ENCODE results near the gene LRMDA. TPM values are rescaled to one million over a fixed set of nuclear protein-coding genes. Genes with fewer than 3 reads are reported as not detected.
"Not testable (repeated sequence)": the region's sequence is repeated elsewhere in the genome, so short reads cannot be mapped to it uniquely, and the experiment has no call there.

LRMDA gene
- total RNA-seq, 1 experiment from 2014 or later, result not detected

DNA sequence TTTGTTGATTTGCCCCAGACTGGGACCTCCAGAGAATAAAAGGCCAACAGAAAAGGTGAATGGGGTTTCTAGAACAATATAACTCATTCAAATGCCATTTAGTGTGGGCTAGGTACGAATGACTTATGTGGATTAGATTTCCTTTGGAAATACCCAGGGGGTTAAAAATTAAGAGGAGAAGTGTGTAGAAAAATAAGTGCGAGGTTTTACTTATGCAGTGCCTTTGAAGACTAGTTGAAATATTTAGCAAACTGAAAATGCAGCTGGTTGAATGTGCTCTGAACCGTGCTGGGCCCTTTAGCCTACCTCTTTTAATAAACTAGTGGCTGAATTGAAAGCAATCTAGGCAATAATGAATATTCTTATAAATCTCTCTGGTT is 180.6 kb downstream of the LRMDA start:
- DNase-seq (ENCODE audit: low spot score), result no peak
- in situ Hi-C loops (cut with HindIII; ENCODE audit: low sequenced_read_pairs), result no loop called here

DNA sequence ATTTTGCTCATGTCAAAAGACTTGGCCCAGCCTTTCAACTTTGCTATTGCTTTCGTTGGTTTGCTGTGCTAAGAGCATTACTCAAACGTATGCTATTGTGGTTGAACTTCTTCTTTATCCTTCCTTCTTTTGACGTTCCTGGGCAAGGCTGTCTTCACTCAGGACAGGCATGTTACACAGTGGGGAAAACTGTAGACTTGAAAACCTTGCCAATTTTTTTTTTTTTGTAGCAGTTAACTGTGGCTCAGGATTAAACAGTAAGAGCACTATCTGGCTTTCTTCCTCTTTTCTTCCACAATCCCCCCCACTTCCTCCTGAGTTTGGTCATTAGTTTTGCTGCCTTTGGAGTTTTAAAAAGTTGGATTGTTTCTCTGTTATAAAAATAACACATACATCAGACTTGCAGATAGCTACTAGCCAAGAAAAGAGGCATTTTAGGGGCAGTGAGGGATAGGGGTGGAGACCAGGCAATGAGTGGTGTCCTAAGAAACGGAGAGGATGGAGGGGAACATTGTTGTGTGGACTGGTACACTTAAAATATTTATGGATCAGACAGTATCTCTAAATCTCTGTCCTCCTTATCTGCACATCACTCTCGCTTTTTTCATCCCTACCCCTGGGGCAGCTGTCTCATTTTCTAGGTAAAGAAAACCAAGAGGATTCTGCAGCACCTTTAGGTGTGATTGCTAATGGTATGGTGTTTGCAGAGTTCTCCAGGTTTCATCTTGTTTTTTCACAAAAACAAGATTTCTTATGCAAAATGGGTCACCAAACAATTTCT is 181.7 kb downstream of the LRMDA start:
- in situ Hi-C loops (cut with HindIII; ENCODE audit: low sequenced_read_pairs), result no loop called here
- no peak for DNase-seq (ENCODE audit: low spot score)

DNA sequence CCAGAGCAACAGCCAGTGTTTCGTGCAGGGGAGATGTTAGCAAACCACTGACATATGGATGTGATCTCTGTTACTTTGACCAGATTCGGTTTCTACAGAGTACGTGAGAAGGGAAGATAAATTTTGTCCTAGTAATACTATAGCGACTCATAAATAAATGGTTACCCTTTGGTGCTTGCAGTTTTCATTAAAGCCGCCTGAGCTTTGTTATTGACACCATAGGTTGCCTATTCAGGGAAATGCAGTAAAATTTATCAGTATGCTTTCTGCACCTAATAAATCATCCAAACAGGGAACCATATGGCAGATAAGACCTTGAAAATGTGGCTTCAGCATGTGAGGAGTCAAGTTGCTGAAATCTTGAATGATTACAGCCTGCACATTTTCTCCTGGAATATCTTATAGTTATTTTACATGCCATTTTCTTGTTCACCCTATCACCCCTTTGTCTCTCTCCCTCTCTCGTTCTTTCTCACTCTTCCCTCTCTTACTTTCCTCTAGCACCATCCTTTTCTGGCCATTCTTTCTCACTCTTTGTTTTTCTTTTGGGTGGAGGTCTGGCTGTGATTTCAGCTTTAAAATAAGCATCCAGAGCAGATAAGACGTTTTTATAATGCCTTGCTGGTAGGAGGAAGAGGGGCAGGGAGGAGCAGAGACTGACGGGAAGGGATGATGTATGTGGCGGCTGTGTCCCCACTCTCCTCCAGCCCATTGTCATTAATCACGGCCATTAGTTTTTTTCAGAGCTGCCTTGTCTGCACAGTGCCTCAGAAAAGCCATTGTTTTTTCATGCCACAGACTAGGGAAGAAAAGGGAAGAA is 182.5 kb downstream of the LRMDA start:
- in situ Hi-C loops (cut with HindIII; ENCODE audit: low sequenced_read_pairs), result no loop called here
- DNase-seq (ENCODE audit: low spot score), result no peak

DNA sequence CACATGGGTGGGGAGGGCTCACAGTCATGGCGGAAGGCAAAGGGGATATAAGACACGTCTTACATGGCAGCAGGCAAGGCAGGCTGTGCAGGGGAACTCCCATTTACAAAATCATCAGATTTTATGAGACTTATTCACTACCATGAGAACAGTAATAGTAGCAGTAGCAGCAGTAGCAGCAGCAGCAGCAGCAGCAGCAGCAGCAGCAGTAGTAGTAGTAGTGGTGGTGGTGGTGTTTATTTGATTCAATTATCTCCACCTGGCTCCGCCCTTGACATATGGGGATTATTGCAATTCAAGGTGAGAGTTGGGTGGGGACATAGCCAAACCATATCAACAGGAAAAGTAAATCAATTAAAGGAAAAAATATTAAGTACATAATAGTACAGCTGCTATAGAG is 184.7 kb downstream of the LRMDA start:
- DNase-seq (ENCODE audit: low spot score), result no peak
- in situ Hi-C loops (cut with HindIII; ENCODE audit: low sequenced_read_pairs), result no loop called here

DNA sequence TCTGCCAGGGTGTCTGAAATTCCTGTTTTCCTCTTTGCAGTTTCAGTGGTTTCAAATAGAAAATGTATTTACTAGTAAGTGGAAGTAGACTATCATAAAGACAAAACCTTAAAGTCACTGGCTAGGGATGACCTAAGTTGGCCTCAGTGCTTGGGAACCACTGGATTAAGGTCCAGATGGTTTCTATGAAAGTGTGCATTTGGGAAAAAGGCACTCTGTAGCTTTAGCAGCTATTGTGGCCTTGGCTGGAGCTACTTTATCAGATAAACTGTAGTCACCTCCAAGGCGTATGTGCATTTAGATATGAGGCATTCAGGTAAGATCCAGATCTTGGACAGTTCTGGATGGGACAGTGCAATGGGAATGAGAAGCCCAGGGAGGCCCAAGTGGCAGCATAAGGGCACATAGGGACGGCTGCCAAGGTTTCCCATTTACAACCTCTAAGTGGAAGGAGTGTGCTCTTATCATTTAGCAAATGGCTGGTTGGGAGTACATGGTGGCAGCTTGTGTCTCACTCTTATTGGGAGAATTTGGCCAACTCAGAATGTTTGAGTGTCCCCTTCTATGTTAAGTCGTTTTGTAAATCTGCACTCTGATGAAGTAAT is 185.6 kb downstream of the LRMDA start:
- no peak for DNase-seq (ENCODE audit: low spot score)
- in situ Hi-C loops (cut with HindIII; ENCODE audit: low sequenced_read_pairs), result no loop called here

DNA sequence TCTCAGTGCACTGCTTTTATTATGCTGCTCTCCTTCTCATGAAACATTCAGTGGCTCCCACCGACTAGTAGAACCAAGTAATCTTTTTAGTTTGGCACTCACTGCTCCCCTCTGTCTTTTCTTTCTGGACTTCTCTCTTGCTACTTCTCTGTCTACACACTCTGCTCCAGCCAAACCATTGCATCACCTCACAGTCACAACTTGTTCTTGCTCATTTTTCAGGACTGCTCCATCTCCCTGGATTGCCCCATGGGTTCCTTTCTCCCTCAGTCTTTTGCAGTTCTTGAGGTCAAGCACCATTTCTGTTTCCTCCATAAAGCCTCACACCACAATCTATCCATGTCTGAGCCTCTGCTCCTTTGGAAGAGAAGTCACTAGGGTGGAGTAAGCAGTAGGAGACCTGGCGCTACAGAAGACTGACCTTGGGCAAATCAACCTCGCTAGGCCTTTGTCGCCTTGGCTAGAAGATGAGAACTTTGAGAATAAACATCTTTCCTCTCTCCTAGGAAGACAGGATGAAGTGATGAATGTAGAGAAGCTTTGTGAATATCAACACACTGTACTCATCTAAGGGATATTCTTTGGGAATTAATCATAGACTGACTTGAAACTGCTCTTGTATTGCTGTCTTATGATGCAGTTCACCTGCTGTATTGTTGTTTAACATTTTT is 186.2 kb downstream of the LRMDA start:
- in situ Hi-C loops (cut with HindIII; ENCODE audit: low sequenced_read_pairs), result no loop called here

DNA sequence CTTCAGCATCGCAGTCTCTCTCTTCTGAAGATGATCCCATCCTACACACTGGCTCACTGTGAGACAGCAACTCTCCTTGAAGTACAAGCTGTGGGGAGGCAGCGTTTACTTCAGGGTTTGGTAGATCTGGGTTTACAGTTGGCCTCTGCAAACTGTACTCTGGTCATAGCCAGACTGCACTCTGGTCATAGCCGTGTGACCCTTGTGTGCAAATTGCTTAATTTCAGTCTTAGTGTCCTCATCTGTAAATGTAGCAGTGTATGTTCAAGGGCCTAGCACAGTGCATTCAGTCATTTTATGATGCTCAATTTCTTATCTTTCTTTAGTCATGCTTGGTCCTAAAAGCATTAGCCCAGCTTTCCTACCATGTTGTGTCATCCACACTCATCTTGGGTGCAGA is 188.2 kb downstream of the LRMDA start:
- no peak for DNase-seq (ENCODE audit: low spot score)
- in situ Hi-C loops (cut with HindIII; ENCODE audit: low sequenced_read_pairs), result no loop called here

More for the DNA sequence above, 186.2 kb downstream of the LRMDA start:
- no peak for DNase-seq (ENCODE audit: low spot score)

DNA sequence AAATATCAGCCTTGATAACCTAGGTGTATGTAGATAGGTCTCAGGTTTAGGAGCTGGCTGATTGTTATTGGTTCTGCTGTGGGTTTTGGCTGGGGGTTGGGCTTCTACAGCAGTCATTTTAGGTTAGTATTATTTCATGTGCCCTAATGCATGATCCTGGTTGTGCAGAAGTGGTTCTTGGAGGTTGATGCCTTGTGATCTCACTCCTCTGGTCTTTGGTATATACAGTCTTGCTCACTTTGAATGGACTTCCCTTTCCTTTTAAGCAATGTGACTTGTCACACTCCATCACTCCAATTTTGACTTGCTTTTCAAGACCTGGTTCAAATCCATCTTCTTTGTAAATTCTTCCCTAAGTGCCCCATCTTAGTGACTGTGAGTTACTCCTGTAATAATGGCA is 188.9 kb downstream of the LRMDA start:
- in situ Hi-C loops (cut with HindIII; ENCODE audit: low sequenced_read_pairs), result no loop called here
- DNase-seq (ENCODE audit: low spot score), result no peak

DNA sequence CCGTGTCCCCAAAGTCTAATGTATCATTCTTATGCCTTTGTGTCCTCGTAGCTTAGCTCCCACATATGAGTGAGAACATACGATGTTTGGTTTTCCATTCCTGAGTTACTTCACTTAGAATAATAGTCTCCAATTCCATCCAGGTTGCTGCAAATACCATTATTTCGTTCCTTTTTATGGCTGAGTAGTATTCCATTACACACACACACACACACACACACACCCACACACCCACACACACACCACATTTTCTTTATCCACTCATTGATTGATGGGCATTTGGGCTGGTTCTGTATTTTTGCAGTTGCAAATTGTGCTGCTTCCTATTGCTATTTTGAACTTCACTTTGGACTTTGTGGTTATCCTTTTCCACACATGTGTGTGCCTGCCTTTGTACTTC is 189.6 kb downstream of the LRMDA start:
- DNase-seq (ENCODE audit: low spot score); in situ Hi-C loops (cut with HindIII; ENCODE audit: low sequenced_read_pairs): not testable (repeated sequence)

DNA sequence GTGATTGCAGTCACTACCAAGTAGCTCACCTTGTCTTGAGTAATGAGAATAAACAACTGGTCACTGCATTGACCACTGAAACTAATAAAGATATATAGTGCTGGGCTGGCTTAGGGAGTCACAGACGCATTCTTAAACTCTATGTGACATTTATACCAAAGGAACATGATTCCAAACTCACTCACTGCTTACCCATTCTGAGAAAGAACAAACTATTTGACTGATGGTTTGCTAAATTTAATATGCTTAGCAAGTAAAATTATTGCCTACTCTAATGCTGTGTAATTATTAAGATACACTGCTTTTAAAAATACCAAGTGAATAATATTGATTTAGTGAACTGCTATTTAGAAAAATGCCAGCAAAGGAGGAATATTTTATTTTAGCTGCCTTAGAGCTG is 191.1 kb downstream of the LRMDA start:
- DNase-seq (ENCODE audit: low spot score), result no peak
- in situ Hi-C loops (cut with HindIII; ENCODE audit: low sequenced_read_pairs), result no loop called here

DNA sequence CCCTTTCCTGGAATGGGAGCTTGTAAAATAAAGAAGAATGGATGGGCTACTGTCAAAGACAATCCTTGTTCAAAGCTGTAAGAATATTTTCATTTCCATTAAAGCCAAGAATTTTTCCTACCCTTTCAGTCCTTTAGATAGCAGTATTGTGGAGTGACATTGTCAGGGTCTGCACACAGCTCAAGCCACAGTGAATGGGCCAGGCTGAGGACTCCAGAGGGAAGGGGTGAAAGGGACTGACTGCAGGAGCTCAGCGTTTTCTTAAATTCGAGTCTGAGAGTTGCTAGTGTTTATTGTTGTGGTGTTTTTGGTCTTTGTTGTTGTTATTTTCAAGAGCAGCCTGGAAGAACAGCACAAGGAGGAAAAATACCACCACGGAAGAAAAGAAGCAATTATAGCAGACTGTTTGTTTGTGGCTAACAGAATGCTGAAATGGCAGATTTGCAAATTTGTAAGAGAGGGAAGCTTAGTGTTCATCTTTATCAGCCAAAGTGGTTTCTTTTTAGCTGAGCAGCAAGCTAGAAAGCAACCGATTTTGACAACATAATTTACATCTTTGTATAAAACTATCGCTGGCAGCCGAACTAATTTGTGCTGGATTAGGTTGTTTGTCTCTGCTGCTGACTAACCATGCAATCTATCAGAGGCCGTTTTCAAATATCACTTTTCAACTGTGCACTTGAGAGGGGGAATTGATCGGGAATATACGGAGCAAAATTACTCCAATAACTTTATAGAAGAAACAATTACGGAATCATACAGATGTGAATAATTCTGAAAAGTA is 192.1 kb downstream of the LRMDA start:
- DNase-seq (ENCODE audit: low spot score), result no peak
- in situ Hi-C loops (cut with HindIII; ENCODE audit: low sequenced_read_pairs), result no loop called here

DNA sequence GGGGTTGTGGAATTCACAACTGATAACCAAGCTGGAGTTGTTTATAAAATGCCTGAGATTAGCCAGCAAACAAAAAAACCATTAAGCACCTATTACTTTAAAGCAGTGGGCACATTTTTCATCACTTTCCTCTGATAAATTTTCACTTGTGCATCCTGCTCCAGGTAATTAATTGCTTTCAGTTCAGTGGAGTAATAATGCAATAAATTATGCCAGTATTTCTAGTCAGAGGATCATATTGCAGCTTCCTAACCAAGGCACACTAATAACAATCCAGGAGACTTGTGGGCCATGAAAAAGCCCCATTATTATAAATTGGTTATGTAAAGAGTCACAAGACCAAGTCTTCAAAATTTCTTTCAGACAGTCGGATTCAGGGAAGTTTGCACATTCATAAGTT is 193.2 kb downstream of the LRMDA start:
- no peak for DNase-seq (ENCODE audit: low spot score)
- in situ Hi-C loops (cut with HindIII; ENCODE audit: low sequenced_read_pairs), result no loop called here

DNA sequence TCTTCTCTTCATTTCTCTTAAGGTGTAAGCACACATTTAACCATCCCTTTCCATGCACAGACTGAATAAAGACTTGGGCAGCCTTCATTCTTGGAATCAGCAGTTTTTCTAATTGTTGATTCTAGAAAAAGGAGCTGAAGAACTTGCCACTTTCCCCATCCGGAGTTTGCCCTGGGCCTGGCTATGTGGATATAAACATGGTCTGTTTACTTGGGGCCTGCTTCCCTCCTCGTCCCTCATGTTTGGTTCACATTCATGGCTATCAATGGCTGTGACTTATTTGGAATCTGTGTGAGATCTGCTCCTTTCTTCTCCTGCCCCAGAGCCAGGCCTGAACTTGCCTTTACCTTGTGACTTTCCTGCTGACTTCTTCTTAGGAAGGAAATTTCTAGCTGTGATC is 199.3 kb downstream of the LRMDA start:
- no peak for DNase-seq (ENCODE audit: low spot score)
- in situ Hi-C loops (cut with HindIII; ENCODE audit: low sequenced_read_pairs), result no loop called here

DNA sequence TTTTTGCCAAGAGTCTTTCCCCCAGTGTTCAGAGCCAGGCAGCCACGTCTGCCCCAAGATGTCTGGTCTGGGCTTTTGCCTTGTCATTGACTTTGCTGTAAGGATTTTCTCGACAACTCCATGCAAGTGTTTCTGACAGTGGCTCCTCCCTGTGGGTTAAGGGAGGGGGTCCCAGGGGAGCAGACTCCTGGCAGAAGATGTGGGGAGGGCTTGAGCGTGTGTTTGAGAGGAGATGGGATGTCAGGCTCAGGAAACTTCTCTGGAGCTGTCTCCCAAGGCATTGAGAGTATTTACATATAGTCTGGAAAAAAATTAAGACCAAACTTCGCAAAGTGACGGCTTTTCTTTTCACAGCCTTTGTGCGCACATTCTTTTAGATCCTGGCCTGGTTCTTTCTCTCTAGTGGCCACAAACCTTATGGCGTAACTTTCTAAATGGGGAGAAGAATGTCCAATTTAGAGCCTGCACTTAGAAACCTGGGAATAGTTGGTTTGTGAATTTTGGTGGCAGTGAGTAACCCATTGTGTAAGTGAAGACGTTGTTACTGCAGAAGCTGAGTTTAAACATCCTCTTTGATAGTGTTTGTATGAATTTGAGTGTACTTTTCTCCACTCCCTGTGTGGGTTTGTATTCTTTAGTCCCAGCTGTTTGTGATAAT is 201.5 kb downstream of the LRMDA start:
- DNase-seq (ENCODE audit: low spot score), result no peak
- in situ Hi-C loops (cut with HindIII; ENCODE audit: low sequenced_read_pairs), result no loop called here

DNA sequence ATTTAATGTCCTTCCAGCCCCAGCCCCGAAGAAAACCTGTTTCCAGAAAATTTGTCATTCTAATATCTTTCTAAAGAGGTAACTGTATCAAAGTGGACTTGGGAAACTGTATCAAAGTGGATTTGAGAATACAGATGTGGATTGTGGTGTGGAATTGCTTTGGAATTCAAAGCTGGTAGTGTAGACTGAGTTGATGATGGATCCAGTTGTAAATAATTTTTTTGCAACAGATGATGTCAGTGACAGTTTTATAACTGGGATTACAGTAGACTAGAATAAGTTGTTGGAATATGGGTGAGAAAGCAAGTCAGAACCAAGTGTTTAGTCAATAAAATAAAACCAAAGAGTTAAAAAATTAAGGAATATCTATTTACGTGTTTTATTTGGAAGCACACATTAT is 202.1 kb downstream of the LRMDA start:
- no peak for DNase-seq (ENCODE audit: low spot score)
- in situ Hi-C loops (cut with HindIII; ENCODE audit: low sequenced_read_pairs), result no loop called here

DNA sequence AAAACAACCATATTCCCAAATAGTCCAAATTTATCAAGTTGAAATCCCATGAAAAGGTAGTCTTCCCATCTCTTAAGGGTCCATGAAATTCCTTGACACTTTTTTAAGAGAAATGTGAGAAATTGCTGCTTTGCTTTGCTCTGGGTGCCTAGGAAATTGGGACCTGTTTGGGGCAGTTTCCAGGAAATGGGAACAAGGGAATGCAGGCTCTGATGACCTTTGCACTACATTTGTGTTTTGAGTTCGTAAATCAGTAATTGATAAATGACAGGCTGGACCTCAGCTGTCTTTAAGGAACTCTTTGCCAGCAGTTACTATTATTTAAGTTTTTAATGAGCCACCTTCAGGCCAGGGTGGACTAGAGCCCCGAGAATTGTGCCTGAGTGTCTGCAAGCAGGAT is 203.5 kb downstream of the LRMDA start:
- no peak for DNase-seq (ENCODE audit: low spot score)
- in situ Hi-C loops (cut with HindIII; ENCODE audit: low sequenced_read_pairs), result no loop called here

DNA sequence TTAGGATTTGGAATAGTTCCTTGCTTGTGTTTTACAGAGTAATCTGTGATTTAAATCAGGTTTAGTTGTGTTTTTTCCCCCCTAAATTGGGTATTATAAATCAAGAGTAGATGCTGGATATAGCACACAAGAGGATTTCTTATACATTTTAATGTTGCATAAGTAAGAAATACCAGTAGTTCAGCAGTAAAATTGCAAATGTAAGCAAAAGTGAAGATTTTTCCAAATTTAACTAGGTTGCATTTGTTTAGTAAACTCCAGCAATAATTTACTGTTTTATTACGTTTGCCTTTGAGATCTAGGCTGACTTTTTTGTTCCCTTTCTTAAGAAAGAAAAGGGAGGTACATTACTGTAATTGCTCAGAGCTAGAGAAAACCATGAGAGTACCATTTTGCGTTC is 207.3 kb downstream of the LRMDA start:
- in situ Hi-C loops (cut with HindIII; ENCODE audit: low sequenced_read_pairs), result no loop called here
- DNase-seq (ENCODE audit: low spot score), result no peak

DNA sequence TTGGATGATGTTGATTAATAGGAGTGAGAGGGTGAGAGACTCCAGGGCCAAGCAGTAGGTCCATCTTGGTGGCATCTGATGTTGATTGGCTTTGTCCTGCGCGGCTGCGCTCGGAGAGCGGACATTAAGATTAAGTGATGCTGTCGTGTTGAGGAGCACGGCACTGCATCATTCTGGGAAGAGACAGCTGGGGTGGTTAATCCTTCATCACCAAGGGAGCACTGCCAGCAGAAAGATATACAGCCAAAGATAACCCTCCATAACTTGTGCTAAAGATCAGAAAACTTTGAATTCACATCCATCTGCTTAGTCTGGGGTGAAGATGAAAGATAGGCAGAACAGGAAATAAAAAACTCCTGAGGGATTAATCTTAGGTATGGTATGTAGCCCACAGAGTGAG is 208.3 kb downstream of the LRMDA start:
- no peak for DNase-seq (ENCODE audit: low spot score)
- in situ Hi-C loops (cut with HindIII; ENCODE audit: low sequenced_read_pairs), result no loop called here

DNA sequence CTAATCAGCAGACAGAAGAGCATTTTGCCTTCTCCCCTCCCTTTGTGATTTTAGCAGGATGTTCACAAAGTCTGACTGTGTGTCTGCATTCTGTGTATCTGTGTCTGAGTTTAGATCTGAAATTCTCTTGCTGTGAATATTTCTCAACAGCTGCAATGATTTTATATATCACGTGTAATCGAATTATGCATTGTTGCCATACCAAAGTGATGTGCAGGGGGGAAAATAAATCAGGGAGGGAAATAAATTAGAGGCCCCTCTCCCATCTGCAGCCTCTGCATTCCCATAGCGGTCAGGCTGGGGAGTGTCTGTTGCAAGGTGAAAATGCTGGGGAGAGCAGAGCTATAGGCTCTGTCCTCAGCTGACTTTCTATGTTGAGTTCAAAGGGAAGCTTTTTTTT is 209.0 kb downstream of the LRMDA start:
- DNase-seq (ENCODE audit: low spot score), result no peak
- in situ Hi-C loops (cut with HindIII; ENCODE audit: low sequenced_read_pairs), result no loop called here
